ENCODE measurements around the gene TGIF1.
"Not testable (repeated sequence)": the region's sequence is repeated elsewhere in the genome, so short reads cannot be mapped to it uniquely, and the experiment has no call there.

Gene TGIF1

GRCh38 chr18:3457261-3457724 is 7.3 kb downstream of the TGIF1 start:
- DNase-seq, result no peak

DNA sequence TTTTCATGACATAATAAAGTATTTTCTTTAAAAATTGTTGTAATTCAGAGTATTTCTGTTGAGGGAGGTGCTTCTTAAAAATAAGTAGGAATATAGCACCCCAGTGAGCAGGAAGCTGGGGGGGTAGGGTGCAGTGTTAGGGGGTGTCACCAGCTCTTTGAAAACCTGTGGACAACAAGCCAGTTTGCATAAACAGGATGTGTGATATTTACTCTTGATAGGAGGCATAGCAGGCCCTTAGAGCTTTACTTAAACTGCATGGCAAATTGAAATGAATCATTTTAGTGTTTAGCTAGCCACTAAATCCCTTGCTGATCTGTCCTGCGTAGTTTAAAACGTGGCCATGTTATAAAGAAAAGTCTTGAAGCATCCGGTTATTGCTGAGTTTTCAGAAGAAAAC is 8.4 kb downstream of the TGIF1 start:
- DNase-seq, result no peak

- no peak for DNase-seq
Measured at GRCh38 chr18:3458952-3459853, 9.2 kb downstream of the TGIF1 start.

DNA sequence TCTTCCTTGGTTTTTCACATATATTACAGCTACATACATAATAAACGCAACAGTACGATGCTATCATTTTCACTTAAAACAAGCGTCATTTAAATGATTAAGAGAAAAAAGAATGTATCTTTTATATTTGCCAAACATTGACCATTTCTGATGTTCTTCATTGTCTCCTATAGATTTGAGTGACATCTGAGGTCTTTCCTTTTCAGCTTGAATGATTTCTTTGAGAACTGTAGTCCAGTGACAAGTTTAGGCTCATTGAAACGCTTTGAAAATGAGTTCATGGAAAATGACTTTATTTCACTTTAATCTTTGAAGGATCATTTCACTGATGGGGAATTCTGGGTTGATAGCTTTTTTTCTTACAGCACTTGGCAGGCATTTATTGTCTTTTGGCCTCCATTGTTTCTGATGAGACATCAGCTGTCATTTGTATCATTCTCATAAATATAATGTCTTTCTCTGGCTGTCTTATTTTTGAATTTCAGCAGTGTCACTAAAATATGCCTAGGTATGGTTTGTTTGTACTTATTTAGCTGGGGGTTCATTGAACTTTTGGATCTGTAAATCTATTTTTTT is 10.9 kb downstream of the TGIF1 start:
- DNase-seq, result no peak

DNA sequence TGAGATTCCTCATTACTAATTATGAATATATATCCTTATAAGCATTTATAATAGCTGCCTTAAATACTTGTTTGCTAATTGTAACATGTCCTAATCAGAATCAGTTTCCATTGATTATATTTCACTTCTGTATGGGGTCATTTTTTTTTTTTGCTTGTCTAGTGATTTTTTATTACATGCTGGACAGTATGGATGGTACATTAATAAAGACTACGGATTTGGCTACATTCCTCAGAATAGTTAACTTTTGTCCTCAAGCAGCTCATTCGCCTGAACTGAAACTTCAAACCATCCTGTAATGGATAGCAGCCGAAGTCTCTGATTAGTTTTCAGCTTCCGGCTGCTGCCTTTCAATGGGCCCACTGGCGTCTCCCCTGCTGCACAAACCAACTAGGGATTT is 11.7 kb downstream of the TGIF1 start:
- no peak for DNase-seq

- no peak for DNase-seq
Measured at GRCh38 chr18:3463051-3463450, 13.1 kb downstream of the TGIF1 start.

- no peak for DNase-seq
Measured at GRCh38 chr18:3466045-3466444, 16.1 kb downstream of the TGIF1 start.

DNA sequence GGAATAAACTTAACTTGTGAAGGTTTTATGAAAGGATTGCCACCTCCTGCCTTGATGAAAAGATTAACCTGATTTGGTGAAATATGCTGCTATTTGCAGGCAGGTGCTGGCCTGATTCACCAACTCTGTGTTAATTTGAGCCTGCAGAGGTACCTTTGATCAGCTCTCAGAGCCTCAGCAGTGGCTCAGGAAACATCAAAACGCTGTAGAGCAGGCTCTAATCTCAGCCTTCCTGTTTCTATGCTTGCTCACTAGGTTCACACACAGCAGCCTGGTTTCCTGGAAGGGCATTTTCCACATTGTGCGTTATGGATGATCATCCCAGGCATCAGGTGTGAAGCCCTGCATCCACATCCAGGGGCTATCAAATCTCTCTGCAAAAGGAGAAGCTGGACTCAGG is 16.9 kb downstream of the TGIF1 start:
- DNase-seq, result no peak

- no peak for DNase-seq
Measured at GRCh38 chr18:3468066-3468705, 18.2 kb downstream of the TGIF1 start.

DNA sequence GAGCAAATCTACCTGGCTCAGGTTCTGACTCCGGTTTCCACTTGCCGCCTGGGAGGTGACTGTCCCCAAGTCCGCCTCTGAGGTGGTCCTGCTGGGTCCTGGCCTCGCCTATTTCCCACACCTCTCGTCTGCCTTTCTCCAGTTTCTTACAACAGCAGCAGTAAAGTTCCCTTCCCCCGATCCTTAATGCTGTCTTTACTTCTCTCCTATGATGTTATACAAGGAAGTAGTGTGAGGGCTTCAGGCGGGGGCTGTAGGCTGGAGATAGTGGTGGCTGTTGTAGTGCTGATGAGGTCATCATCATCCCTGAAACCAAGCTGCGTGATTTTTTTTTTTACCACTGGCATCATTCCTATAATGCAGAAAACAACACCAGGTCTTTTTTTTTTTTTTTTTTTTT is 18.9 kb downstream of the TGIF1 start:
- no peak for DNase-seq

DNA sequence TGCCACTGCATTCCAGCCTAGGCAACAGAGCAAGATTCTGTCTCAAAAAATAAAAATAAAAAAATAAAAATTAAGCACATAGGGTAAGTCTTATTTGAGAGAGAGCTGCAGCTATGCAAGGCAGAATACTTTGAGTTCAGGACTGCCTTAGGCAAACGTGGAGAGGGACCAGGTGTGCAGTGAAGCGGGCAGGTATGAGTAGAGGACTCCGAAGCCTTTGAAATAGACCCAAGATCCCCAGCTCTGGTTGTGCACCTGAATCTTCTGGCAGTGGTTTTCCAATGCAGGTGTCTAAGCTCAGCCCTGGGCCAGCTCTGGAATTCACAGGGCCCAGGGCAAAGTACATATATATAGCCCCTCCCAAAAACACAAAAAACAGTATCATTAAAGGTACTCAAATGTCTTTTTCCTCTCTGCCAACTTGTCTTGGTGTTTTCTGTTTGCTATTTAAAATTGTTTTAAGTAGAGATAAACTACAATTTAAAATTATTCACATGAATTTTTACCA is 21.2 kb downstream of the TGIF1 start:
- no peak for DNase-seq

DNA sequence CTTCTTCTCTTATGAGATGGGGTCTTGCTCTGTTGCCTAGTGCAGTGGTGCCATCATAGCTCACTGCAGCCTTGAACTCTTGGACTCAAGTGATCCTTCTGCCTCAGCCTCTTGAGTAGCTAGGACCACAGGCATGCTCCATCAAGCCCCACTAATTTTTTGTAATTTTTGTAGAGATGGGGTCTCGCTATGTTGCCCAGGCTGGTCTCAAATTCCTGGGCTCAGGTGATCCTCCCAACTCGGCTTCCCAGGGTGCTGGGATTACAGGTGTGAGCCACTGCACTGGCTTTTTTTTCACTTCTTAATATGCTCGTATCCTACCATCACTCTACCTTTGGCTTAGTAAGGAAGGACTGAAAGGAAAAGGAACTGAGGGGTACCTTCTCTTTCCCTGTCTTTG is 22.1 kb downstream of the TGIF1 start:
- not testable (repeated sequence) for DNase-seq

DNA sequence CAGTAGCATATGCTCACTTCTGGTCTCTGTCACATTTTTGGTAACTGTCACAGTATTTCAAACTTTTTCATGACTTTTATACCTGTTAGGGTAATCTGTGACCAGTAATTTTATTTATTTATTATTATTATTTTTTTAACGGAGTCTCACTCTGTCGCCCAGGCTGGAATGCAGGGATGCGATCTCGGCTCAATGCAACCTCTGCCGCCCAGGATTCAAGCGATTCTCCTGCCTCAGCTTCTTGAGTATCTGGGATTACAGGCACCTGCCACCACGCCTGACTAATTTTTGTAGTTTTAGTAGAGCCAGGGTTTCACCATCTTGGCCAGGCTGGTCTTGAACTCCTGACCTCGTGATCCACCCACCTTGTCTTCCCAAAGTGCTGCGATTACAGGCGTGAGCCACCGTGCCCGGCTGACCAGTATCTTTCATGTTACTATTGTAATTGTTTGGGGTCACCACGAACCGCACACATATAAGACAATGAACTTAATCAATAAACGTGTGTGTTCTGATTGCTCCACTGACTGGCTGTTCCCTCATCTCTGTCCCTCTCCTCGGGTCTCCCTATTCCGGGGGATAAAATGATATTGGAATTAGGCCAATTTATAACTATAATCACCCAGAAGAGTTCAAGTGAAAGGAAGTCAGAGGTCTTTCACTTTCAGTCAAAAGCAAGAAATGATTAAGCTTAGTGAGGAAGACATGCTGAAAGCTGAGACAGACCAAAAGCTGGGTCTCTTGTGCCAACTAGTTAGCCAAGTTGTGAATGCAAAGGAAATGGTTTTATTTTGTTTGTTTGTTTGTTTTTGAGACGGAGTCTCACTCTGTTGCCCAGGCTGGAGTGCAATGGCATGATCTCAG is 22.9 kb downstream of the TGIF1 start:
- no peak for DNase-seq

DNA sequence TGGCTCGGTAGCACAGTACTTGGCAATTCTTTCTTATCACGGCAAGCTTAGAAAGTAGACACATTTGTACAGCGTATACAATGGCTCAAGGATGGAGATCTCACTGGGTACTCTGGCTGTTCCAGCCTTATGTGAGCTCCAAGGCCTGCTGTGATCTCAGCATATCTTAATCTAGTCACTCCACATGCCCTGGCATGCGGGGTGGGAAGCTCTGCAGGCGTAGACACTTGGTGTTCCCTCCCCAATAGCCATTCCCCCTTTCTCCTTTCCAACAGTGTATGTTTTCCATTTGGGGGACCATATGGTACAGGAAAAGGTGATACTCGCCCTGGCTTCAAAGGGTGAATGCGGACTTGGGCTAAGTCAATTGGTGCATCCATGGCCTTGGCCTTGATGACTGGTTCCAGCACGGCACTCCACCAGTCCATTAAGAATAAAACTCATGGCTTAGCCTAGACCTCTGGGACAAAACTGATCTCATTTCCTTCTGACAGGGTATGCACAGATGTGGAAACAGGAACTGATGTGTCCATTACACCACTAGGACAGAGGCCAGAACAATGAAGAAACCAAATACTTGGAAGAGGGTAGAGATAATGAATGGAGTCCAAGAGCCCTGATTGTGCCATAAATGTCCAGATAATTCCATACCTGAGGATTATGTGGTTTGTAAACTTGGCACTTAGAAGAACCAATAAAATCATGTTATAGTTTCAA is 28.4 kb downstream of the TGIF1 start:
- no peak for DNase-seq

DNA sequence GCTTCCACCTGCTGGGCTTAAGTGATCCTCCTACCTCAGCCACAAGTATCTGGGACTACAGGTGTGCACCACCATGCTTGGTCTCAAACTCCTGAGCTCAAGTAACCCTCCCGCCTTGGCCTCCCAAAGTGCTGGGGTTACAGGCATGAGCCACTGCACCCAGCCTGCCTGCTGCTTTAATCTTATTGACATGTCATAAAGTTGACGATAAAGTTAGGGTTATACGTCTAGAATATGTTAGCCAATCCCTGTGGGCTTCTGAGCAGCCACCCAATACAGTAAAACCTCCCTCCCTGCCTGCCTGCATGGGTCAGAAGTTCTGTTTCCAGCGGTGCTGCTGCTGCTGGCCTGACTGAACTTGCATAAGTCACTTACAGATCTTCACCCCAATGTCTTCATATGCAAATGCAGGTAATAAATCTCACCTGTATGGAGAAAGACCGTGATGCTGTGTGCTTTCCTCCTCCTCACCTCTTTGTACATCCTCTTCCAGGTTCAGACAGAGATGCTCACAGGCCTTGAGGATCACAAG is 30.1 kb downstream of the TGIF1 start:
- DNase-seq, result no peak

DNA sequence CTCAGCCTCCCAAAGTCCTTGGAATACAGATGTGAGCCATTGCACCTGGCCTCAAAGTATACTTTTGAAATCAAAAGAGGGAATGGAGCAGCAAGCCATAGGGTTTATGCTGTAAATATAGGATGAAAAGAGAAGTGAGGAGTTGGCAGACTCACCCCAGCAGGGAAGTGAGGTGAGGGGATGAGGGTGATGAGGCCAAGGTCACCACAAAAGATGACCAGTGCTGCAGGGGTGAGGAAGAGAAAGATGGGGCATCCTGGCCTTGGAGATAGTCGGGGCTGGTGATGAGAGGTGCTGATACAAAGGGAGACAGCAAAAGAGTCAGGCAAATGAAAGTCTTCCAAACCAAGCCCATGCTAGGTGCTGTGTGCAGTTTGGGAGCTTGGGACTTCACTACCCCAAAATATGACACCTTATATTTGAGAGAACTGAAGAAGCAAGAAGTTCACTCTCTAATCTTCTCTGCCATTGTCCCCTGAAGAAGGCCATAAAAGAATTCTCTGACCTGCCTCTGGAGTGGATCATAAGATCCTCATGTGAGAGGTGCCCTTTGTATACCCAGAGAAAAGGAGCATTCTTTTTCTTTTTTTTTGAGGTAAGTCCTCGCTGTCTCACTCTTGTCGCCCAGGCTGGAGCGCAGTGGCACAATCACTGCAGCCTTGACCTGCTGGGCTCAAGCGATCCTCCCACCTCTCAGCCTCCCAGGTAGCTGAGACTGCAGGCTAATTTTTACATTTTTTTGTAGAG is 31.0 kb downstream of the TGIF1 start:
- no peak for DNase-seq

- peak in 1 of 2 donors; percentile 5 for DNase-seq
Measured at GRCh38 chr18:3481696-3482210, 31.8 kb downstream of the TGIF1 start.

GRCh38 chr18:3482258-3482657 is 32.3 kb downstream of the TGIF1 start:
- DNase-seq, result no peak

GRCh38 chr18:3485153-3486149 is 35.5 kb downstream of the TGIF1 start:
- DNase-seq, result no peak
